HS-5 (cell line): ENCODE data around the gene SEPTIN12.
"Not testable (repeated sequence)": the region's sequence is repeated elsewhere in the genome, so short reads cannot be mapped to it uniquely, and the experiment has no call there.

Source experiments
- DNase-seq: peaks from one replicate; pipeline ENCODE4 v3.0.0-alpha.2; 2012; ENCODE audit warnings: low read depth

Gene SEPTIN12

DNA sequence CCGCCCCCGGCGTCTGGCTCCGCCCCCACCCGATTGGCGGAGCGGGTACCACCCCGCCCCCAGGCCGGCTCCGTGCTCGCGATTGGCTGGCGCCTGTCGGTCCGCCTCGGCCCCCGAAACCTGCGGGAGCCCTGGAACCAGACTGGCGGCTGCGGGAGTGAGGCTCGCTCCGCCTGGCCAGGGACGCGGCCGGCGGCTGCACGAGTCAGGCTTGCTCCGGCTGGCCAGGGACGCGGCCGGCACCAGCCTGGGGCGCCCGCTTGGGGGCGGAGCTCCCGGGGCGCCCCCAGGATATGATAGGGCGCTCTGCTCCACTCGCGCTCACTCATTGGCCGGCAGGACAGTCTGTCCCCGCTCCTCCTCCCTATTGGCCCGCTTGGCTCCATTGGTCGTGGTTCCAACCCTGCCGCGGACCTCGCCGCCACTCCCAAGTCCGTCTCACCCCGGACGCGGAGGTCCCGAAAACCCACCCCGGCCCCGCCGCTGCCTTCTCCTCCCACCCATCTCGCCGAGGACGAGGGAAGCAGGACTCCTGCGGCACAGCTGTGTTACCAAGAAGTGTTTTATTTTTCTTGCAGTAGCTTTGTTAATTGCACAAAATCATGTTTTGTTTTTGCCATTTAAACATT, 14.6 kb upstream of the SEPTIN12 start:
- DNase-seq: peak; percentile 70

DNA sequence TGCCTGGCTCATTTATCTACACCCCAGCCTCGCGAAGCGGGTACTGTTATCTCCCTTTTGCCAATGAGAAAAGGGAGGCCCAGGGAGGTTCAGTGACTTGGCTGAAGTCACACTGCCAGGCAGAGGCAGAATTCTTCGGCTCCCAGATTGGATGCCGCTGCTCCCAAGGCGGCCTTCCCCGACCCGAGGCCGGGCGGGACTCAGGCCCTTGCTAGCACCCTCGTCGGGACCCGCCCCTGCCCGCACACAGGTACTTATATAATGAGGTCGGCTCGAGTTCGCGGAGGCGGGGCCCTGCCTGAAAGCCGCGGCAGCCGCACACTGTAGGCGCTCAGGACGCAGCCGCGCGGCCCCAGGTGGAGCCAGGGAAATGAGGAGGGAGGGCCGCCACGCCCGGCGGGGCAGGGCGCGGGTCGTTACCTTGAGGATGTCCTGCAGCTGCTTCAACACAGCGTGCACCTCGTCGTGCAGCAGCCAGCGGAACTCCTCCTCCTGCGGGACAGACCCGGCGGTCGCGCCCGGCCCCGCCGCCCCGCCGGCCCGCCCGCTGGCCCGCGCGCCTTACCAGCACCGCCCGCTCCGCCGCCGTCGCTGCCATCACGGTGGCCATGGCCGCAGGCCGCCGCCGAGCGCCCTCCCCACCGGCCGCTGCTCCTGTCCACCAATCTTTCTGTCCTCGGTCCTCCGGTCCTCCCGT, 14.0 kb upstream of the SEPTIN12 start, which contains the start of gene ROGDI:
Gene ROGDI (minus strand): TSS at position 672 of the 697 bp plus-strand sequence. CDS start 62 bp downstream, at position 610.
- DNase-seq: peak; percentile 10

DNA sequence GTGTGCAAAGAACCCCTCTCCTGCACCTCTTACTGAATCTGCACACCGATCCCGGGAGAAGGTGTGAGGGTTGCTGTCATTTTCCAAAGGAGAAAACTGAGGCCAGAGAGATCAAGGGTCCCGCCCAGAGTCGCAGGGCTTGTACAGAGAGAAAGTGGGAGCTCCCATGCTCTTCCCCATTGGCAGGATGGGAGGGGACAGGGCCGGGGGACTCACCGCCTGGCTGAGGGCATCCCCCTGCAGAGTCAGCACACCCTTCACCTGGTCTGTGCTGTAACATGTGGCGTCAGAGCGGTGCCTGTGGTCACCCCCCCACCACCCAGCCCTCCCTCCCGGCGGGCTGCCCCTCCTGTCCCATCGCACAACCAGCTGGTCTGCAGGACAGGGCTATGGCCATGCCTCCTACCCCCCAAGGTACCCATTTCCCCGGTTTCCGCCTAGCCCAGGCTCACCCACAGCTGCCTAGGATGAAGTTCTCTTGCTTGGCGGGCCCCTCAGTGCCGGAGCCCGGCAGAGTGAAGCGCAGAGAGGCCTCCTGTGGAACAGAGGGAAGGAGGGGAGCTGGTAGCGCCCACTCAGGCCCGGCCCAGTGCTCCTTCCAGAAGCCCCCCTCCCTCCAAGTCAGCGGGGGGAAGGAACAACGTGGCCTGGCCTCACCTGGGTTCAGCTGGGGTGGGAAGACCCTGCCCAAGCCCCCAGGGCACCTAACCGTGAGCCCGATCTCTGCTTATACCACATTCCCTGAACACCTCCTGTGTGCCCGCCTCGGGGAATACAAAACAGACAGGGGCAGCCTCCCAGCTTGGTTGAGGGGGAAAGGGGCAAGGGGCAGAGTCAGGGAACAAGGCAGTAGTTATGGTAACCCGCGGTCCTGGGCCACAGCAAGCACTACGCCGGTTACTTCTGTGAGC, 13.2 kb upstream of the SEPTIN12 start:
- DNase-seq: no peak

DNA sequence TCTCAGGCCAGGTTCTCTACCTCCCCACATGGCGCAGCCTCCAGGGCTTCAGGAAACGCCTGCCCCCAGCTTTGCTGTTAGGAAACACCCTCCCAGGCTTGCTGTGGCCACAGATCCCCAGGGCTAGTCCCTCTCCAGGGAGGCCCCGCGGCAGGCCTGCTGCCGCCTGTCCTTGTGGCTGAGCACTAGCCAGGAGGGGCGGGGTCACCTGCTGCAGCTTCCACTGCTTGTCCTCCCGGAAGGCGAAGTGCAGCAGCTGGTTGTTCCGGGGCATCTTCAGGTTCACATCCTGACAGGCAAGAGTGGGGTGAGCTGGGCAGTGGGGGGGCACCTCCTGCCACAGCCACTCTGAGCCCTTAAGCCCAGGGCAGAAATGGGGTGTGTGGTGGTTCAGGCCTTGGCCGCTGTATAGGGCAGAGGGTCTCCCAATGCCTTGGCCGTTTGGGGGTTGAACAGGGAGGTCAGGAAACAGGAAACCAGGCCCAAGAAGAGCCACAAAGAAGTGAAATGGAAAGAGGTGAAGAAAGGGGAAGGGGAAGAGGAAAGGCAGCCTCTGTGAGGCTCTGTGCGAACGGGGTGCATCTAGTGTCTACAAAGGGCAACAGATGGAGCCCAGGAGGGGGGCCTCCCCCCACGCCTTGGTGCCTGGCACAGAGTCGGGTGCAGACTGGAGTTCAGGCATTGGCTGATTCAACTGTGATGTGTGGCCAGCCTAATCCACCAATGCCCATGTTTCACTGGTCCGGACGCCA, 12.3 kb upstream of the SEPTIN12 start:
- no peak for DNase-seq

DNA sequence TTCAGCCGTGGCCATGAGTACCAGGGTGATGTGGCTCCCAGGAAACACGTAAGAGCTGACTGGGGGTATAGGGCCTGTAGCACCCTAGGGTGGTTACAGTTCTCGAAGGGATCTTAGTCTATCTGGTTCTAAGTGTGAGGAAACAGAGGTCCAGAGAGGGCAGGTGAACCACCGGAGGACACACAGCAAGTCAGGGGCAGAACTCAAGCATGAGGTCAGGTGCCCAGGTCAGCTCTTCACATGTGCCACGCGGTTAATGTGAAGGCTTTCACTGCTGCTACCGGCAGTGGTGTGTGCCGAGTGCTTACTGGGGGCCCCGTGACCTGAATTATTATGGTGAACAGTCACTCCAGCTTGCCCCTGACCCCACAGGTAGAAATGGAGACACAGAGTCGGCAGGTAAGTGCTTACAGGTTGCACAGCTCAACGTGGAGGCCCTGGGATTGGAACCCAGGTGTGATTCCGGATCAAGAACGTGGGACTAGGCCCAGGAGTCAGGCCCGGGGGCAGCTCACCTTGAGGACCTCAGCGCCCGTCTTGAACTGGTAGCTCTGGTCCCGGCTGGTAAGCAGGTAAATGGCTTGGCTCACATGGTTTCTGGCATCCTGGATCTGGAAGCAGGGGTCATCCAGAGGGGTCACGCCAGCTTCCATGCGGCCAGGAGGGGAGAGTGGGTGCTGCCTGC, 11.2 kb upstream of the SEPTIN12 start:
- DNase-seq: no peak

DNA sequence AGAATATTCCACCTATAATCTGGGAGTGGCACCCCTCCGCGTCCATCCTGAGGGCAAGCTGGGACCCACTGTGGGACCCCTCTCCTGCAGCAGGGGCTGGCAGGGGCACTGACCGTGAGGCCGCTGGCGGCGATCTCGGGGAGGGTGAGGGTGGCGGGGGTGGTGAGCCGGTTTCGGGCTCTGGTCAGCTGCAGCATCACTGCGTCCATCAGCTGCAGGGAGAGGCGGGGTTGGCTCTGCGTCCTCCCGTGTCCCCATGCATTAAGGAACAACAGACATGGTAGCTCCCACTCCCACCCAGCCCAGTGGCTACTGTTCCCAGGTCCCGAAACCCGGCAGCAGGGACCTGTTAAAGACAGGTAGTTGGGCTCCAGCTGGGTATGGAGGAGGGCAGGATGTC, 10.3 kb upstream of the SEPTIN12 start:
- no peak for DNase-seq

DNA sequence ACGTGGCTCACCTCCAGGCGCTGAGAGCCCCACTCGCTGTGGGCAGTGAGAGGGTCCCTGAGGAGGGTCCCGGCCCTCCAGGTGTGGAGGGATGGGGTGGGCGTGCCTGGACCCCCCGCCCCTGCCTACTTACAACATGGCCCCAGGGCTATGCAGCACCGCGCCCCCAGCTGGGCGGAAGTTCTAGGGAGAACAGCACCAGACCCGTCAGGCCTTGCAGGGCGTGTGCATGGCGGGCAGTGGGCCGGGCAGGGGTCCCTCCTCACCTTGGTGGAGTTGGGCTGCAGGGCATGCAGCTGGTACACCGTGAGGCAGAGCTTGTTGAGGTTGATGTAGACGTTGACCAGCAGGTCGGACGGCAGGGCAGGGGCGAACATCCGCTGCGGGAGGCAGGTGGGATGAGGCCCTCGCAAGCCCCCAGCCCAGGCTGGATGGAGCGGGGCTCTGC, 9.7 kb upstream of the SEPTIN12 start:
- no peak for DNase-seq

DNA sequence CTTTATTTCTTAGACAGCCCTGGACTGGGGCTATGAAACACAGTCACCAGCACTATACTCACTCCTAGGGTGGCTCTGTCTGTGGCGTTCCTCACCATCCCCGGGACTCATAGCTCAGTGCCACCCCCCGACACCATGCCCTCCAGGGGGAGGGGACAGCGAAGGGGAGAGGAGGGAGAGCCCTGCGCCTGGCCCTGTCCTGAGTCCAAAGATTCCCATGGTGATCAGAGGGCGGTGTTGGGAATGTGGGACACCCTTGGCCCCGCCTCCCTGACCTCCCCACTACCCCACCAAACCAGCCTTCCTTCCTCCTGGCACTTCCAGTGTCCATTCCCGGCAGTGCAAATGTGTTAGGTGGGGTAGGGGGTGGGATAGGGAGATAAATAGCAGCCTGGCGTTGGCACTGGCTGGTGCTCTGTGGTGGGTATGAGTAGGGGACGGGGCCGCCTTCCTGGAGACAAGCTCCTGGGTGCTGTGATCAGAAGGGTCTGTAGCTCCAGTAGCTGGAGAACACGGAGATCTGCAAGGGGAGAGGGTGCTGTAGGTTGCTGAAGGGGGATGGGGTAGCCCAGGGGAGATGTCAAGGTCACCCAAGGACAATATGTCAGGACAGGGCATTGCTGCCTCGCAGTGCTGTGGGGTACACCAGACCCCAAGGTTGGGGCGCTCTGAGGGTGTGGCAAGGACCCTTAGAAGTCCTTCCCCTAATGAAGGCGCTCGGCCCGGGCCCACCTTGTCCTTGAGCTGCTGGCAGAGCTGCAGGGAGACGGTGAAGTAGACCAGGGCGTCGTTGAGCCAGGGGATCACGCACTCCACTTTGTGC, 9.0 kb upstream of the SEPTIN12 start:
- no peak for DNase-seq

DNA sequence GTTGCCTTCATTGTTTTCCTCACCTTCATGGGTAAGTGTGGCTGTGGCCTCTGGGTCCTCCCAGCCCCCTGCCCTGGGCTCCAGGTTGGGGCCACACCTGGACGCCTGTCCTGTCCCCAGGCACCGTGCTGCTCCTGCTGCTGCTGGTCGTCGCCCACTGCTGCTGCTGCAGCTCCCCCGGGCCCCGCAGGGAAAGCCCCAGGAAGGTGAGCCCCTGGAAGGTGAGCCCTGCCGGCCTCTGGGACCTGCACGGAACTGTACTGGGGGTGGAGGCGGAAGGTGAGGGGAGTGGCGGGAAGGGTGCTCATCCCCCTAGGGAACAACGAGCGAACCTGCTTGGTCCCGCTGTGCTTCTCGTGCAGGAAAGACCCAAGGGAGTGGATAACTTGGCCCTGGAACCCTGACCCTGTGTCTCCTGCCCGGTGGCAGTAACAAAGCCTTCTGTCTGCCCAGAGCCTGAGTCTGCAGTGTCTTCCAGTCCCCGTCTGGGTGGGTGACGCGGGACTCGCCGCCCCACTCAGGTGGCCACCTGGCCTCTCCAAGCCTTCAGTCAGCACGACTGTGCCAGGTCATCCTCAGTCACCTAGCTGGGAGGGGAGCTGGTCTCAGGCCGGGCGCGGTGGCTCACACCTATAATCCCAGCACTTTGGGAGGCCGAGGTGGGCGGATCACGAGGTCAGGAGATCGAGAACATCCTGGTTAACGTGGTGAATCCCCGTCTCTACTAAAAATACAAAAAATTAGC, 7.9 kb upstream of the SEPTIN12 start:
- DNase-seq: no peak

DNA sequence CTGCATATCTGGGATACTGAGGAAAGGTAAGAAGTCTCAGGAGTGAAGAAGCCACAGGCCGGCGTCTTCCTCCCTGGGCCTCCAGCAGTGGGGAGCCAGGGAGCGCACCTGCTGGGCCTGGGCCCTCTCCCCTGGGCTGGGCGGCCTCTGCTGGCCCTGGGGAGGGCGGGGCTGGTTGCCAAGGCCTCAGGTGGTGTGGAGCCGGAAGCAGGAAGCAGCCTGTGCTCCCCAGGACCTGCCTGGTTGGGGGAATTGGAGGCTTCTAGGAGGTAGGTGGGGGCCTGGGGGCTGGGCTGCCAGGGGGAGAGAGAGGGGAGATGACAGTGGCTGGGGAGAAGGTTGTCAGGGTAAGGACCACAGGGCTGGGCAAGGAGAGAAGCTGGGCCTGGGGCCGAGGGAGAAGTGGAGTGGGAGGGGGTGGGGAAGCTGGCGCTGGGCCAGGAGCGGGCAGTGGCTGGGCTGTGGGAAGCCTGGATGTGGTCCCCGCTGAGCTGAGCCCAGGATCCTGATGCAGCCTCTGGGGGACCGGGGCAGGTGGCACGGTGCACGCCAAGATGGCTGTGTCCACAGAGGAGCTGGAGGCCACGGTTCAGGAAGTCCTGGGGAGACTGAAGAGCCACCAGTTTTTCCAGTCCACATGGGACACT, 7.2 kb upstream of the SEPTIN12 start, which contains the start of gene SMIM22:
Gene SMIM22 (plus strand): TSS at position 189 of the 647 bp plus-strand sequence. CDS start 366 bp downstream, at position 555.
- DNase-seq: no peak

DNA sequence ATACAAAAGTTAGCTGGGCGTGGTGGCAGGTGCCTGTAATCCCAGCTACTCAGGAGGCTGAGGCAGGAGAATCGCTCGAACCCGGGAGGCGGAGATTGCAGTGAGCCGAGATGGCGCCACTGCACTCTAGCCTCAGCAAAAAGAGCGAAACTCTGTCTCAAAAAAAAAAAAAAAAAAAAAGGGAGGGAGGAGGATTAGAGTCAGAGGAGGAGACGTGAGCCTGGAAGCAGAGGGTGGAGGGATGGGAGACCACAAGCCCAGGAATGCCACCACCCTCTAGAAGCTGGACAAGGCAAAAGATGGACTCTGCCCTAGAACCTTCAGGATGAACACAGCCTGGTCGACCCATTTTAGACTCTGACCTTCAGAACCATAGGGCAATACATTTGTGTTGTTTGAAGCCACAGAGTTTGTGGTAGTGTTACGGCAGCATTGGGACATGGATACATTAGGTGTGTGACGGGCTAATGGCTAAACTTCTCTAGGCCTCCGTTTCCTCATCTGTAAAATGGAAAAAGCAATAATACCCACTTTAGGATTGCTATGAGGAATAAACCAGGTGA, 4.9 kb upstream of the SEPTIN12 start:
- DNase-seq: no peak

DNA sequence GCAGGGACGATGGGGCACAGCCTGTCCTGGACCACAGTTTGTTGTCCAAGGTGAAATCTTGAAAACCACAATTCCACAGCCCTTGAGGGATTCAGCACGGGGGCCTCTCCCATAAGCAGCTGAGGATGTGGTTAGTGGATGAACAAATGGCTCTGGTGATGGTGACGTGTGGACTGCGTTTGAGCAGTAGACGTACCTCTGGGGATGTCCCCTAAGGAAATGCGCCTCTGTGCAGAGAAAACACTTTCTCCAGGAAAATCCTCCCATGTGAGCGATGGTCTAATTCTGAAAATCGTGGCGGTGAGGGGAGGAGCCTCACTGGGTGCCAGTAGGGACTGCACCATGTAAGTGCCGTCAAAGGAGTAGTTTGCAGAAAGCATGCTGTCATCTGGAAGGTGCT, 2.7 kb upstream of the SEPTIN12 start:
- DNase-seq: no peak

DNA sequence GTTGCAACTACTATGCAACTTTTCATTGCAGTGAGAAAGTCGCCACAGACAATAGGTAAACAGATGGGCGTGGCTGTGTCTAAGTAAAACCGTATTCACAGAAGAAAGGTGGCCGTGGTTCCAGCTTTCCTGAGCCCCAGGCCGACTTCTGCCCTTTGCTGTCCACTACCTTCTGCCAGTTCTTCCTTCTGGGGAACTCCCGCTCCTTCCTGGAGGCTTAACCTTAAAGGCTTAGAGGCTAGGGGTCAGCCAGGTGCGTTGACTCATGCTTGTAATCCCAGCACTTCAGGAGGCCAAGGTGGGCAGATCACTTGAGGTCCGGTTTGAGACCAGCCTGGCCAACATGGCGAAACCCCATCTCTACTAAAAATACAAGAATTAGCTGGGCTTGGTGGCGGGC, 2.1 kb upstream of the SEPTIN12 start:
- DNase-seq: no peak

DNA sequence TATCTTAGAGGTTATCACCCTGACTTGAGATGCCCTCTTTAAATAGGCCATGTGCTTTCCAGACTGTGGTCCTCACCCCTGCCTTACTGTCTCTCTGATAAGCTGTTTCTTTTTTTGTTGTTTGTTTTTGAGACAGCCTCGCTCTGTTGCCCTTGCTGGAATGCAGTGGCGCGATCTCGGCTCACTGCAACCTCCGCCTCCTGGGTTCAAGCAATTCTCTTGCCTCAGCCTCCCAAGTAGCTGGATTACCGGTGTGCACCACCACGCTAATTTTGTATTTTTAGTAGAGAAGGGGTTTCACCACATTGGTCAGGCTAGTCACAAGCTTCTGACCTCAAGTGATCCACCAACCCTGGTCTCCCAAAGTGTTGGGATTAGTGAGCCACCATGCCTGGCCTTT, 765 bp upstream of the SEPTIN12 start:
- DNase-seq: no peak

DNA sequence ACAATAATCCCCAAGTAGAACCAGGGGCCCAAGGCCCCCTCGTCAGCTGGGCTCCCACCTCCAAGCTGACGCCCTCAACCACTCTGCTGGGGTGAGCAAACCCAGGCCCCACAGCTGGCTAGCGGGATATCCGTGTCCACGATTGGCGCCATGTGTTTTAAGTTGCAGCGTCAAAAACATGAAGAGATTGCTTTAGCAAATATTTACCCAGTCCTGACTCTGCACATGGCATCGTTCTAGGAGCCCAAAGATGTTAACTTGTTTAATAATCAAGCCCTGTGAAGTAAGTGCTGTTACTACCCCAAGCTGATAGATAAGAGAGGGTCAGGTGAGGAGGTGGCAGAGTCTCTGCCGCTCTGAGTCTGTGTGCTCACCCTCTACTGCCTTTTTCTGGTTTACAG, 344 bp upstream of the SEPTIN12 start:
- DNase-seq: no peak

DNA sequence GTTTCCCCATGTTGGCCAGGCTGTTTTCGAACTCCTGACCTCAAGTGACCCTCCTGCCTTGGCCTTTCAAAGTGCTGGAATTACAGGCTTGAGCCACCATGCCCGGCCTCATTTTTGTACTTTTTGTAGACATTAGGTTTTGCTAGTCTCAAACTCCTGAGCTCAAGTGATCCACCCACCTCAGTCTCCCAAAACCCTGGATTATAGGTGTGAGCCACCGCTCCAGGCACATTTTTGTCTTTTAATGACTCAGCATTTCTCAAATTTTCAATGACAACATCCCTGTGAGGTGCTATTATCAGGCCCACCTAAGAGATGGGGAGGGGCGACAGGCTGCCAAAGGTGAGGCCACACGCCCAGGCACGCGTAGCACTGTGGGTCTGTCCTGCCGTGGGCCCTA, 1.1 kb downstream of the SEPTIN12 start:
- no peak for DNase-seq

DNA sequence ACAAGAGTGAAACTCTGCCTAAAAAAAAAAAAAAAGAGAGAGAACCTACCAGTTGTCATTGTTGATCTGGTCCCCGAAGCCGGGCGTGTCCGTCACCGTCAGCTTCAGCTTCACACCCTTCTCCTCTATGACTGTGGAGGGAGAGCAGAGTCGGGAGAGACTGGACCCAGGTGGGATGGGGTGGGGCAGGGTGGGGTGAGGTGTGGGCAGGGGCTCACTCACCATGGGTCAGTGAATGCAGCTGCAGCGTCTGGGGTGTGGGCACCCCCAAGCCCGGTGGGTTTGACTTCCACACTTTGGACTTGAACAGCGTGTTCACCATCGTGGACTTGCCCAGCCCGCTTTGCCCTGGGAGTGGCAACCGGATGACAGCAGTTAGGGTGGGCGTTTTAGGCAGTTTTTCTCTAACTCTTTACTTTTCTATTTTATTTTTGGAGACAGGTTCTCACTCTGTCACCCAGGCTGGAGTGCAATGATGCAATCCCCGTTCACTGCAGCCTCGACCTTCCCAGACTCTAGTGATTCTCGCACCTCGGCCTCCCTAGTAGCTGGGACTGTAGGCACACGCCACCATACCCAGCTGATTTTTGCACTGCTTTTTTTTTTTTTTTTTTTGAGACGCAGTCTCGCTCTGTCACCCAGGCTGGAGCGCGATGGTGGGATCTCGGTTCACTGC, 2.2 kb downstream of the SEPTIN12 start:
- DNase-seq: no peak

DNA sequence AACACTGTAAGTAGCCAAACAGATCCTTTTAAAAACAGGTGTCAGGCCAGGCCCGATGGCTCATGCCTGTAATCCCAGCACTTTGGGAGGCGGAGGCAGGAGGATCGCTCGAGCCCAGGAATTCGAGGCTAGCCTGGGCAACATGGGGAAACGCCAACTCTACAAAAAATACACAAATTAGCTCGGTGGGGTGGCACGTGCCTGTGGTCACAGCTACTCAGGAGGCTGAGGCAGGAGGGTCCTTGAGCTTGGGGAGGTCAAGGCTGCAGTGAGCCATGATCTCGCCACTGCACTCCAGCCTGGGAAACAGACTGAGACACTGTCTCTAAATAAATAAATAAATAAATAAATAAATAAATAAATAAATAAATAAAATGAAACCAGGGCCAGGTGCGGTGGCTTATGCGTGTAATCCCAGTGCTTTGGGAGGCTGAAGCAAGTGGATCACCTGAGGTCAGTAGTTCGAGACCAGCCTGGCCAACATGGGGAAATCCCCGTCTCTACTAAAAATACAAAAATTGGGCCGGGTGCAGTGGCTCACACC, 3.6 kb downstream of the SEPTIN12 start:
- not testable (repeated sequence) for DNase-seq
